NB4 (cell line): Measurements from ENCODE around the gene SORBS1.

Source experiments
- DNase-seq: peaks from one replicate; pipeline ENCODE4 v3.0.0; 2010; ENCODE audit warnings: low read depth
- H3K4me3 ChIP-seq: one replicate; pipeline ENCODE4 v1.5.1; 2011; ENCODE audit warnings: mild to moderate bottlenecking, low read depth, low read length, moderate library complexity
- MAX ChIP-seq: IDR thresholded peaks from 2 replicates; pipeline ENCODE4 v1.6.1; 2011; ENCODE audit warnings: low read depth, low read length
- MYC ChIP-seq: IDR thresholded peaks from 2 replicates; pipeline ENCODE4 v1.6.1; 2011; ENCODE audit warnings: low read depth, low read length
- POLR2A ChIP-seq: IDR thresholded peaks from 2 replicates; pipeline ENCODE4 v1.6.1; 2011; ENCODE audit warnings: mild to moderate bottlenecking; ENCODE audit not compliant: insufficient read length; ENCODE audit errors: extremely low read depth
- TF ChIP-seq, protein P1 (sequence below): IDR thresholded peaks from one replicate; pipeline ENCODE4 v1.5.1; 2012; ENCODE audit warnings: low read depth, low read length

SORBS1 gene

GRCh38 chr10:95556994-95557767, 4.0 kb downstream of the SORBS1 start:
- TF ChIP-seq, protein P1, sequence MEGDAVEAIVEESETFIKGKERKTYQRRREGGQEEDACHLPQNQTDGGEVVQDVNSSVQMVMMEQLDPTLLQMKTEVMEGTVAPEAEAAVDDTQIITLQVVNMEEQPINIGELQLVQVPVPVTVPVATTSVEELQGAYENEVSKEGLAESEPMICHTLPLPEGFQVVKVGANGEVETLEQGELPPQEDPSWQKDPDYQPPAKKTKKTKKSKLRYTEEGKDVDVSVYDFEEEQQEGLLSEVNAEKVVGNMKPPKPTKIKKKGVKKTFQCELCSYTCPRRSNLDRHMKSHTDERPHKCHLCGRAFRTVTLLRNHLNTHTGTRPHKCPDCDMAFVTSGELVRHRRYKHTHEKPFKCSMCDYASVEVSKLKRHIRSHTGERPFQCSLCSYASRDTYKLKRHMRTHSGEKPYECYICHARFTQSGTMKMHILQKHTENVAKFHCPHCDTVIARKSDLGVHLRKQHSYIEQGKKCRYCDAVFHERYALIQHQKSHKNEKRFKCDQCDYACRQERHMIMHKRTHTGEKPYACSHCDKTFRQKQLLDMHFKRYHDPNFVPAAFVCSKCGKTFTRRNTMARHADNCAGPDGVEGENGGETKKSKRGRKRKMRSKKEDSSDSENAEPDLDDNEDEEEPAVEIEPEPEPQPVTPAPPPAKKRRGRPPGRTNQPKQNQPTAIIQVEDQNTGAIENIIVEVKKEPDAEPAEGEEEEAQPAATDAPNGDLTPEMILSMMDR: no peak
- TF ChIP-seq POLR2A (no peak), MAX (no peak), MYC (no peak)
- H3K4me3 ChIP-seq: no peak overlapping the region
- DNase-seq: no peak

GRCh38 chr10:95553674-95554073, 7.5 kb downstream of the SORBS1 start:
- TF ChIP-seq, protein P1: no peak
- TF ChIP-seq MYC: no peak
- no peak for TF ChIP-seq MAX
- TF ChIP-seq POLR2A: no peak
- DNase-seq: no peak
- H3K4me3 ChIP-seq: no peak overlapping the region

GRCh38 chr10:95552679-95553342, 8.4 kb downstream of the SORBS1 start:
- DNase-seq: no peak
- no peak for TF ChIP-seq MAX
- no peak overlapping the region for H3K4me3 ChIP-seq

DNA sequence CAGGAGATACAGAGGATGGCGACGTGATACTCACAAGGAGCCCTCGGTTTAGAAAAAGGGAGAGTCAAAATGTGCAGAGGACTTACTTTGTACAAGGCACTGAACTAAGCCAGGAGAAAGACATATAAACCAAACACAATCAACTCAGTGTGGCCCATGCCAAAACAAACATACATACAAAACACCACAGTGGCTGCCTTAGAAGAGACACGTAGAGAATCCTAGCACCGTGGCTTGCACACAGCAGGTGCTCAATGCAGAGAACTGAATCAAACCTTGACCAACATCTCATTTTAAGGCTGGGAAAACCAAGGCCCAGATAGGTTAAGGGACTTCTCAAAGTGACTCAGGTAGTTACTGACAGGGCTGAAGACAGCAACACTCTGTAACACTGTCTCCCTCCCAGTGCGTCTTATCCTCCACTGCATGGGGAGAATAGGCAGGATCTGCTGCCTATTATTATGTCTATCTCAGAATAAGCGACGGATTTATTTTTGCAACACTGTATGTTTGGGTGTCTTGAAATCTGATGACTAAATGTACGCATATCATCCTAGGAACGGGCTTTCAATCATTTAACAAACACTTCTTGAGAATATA, 11.0 kb downstream of the SORBS1 start:
- TF ChIP-seq, protein P1: no peak
- TF ChIP-seq MYC: no peak
- no peak for TF ChIP-seq POLR2A
- no peak for TF ChIP-seq MAX
- DNase-seq: no peak
- H3K4me3 ChIP-seq: no peak overlapping the region

- H3K4me3 ChIP-seq: no peak overlapping the region
- TF ChIP-seq, protein P1: no peak
- TF ChIP-seq POLR2A (no peak), MYC (no peak), MAX (no peak)
- no peak for DNase-seq
Measured at GRCh38 chr10:95547791-95548435, 13.3 kb downstream of the SORBS1 start.

- DNase-seq: no peak
- no peak overlapping the region for H3K4me3 ChIP-seq
- TF ChIP-seq POLR2A: no peak
- TF ChIP-seq, protein P1: no peak
- no peak for TF ChIP-seq MYC
- no peak for TF ChIP-seq MAX
Measured at GRCh38 chr10:95547197-95547596, 14.0 kb downstream of the SORBS1 start.
